ENCODE results near the gene CHN2.

Gene CHN2

GRCh38 chr7:29365423-29365822 is 170.8 kb downstream of the CHN2 start:
- H3K4me1 ChIP-seq, result no peaks in the 10 kb centered on the region
- TF ChIP-seq CTCF (IDR thresholded peaks at IDR 0.05; ENCODE audit: low read depth, low read length), result no peak
- H3K4me3 ChIP-seq (ENCODE audit: low read depth, low read length), result no peak overlapping the region
- no peaks in the 10 kb centered on the region for H3K9me3 ChIP-seq
- no peaks in the 10 kb centered on the region for H3K36me3 ChIP-seq
- H3K27me3 ChIP-seq, result no peaks in the 10 kb centered on the region; the same call in 1 of the 2 replicates
- no peak for DNase-seq

- Histone ChIP-seq H3K27me3 (no peaks in the 10 kb centered on the region; the same call in 1 of the 2 replicates), H3K9me3 (no peaks in the 10 kb centered on the region), H3K4me3 (ENCODE audit: low read depth, low read length) (no peak overlapping the region), H3K36me3 (no peaks in the 10 kb centered on the region), H3K4me1 (no peaks in the 10 kb centered on the region)
- no peak for DNase-seq
- TF ChIP-seq CTCF (IDR thresholded peaks at IDR 0.05; ENCODE audit: low read depth, low read length), result no peak
These were observed 173.2 kb downstream of the CHN2 start for GRCh38 chr7:29367784-29368183.

GRCh38 chr7:29369909-29370488 is 175.4 kb downstream of the CHN2 start:
- H3K36me3 ChIP-seq, result no peaks in the 10 kb centered on the region
- H3K4me1 ChIP-seq, result no peaks in the 10 kb centered on the region
- DNase-seq, result no peak
- H3K9me3 ChIP-seq, result no peaks in the 10 kb centered on the region
- no peak overlapping the region for H3K4me3 ChIP-seq (ENCODE audit: low read depth, low read length)
- no peak for TF ChIP-seq CTCF (IDR thresholded peaks at IDR 0.05; ENCODE audit: low read depth, low read length)
- no peaks in the 10 kb centered on the region; the same call in 1 of the 2 replicates for H3K27me3 ChIP-seq

GRCh38 chr7:29370531-29371314 is 176.1 kb downstream of the CHN2 start:
- no peak for DNase-seq
- Histone ChIP-seq H3K36me3 (no peaks in the 10 kb centered on the region), H3K9me3 (no peaks in the 10 kb centered on the region), H3K27me3 (no peaks in the 10 kb centered on the region; the same call in 1 of the 2 replicates), H3K4me3 (ENCODE audit: low read depth, low read length) (no peak overlapping the region), H3K4me1 (no peaks in the 10 kb centered on the region)
- TF ChIP-seq CTCF (IDR thresholded peaks at IDR 0.05; ENCODE audit: low read depth, low read length), result no peak

- H3K27me3 ChIP-seq, result no peaks in the 10 kb centered on the region; the same call in 1 of the 2 replicates
- H3K4me1 ChIP-seq, result no peaks in the 10 kb centered on the region
- no peaks in the 10 kb centered on the region for H3K9me3 ChIP-seq
- TF ChIP-seq CTCF (IDR thresholded peaks at IDR 0.05; ENCODE audit: low read depth, low read length), result no peak
- no peak overlapping the region for H3K4me3 ChIP-seq (ENCODE audit: low read depth, low read length)
- no peak for DNase-seq
- H3K36me3 ChIP-seq, result no peaks in the 10 kb centered on the region
These were observed 176.9 kb downstream of the CHN2 start for GRCh38 chr7:29371472-29371871.
